ENCODE data around the gene STOX1. TPM values are rescaled to one million over a fixed set of nuclear protein-coding genes. Genes with fewer than 3 reads are reported as not detected.

Gene STOX1, protein sequence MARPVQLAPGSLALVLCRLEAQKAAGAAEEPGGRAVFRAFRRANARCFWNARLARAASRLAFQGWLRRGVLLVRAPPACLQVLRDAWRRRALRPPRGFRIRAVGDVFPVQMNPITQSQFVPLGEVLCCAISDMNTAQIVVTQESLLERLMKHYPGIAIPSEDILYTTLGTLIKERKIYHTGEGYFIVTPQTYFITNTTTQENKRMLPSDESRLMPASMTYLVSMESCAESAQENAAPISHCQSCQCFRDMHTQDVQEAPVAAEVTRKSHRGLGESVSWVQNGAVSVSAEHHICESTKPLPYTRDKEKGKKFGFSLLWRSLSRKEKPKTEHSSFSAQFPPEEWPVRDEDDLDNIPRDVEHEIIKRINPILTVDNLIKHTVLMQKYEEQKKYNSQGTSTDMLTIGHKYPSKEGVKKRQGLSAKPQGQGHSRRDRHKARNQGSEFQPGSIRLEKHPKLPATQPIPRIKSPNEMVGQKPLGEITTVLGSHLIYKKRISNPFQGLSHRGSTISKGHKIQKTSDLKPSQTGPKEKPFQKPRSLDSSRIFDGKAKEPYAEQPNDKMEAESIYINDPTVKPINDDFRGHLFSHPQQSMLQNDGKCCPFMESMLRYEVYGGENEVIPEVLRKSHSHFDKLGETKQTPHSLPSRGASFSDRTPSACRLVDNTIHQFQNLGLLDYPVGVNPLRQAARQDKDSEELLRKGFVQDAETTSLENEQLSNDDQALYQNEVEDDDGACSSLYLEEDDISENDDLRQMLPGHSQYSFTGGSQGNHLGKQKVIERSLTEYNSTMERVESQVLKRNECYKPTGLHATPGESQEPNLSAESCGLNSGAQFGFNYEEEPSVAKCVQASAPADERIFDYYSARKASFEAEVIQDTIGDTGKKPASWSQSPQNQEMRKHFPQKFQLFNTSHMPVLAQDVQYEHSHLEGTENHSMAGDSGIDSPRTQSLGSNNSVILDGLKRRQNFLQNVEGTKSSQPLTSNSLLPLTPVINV
- total RNA-seq: 0.19 and 0.32 TPM in 2 replicates

DNA sequence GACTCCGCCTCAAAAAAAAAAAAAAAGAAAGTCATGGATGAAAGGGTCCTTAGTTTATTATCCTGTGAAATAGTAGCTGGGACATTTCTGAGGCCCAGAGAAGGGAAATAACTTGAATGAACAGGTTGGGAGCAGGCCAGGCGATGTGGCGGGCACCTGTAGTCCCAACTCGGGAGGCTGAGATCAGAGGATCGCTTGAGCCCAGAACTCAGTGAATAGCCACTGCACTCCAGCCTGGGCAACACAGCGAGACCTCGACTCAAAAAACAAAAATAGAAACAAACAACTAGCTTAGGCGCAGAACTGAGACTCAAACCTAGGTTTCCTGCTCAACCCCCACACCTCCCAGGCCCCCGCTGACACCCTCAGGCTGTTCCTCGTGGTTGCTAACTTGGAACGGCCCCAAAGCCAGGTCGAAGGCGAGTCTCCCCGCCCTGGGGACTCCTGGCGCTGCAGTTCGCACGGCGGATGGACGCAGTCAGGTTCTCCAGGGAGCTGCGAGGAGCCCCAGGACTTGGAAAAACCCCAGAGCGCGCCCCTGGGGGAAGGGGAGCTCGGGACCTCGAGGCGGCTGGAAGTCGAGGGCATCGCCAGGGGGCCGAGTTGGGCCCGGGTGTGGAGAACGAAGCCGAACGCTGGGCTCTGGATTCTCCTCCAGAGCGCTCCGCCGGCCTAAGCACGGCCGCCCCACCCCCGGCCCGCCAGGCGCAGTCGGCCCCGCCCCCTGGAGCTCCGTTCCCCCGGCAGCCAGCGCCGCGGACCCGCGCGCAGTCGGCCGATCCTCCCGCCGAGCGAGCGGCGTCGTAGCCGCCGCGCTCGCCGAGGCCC is at the start of gene STOX1:
STOX1 (plus strand) TSS at position 768 of the 828 bp plus-strand sequence. CDS start 93 bp downstream, outside the sequence.

DNA sequence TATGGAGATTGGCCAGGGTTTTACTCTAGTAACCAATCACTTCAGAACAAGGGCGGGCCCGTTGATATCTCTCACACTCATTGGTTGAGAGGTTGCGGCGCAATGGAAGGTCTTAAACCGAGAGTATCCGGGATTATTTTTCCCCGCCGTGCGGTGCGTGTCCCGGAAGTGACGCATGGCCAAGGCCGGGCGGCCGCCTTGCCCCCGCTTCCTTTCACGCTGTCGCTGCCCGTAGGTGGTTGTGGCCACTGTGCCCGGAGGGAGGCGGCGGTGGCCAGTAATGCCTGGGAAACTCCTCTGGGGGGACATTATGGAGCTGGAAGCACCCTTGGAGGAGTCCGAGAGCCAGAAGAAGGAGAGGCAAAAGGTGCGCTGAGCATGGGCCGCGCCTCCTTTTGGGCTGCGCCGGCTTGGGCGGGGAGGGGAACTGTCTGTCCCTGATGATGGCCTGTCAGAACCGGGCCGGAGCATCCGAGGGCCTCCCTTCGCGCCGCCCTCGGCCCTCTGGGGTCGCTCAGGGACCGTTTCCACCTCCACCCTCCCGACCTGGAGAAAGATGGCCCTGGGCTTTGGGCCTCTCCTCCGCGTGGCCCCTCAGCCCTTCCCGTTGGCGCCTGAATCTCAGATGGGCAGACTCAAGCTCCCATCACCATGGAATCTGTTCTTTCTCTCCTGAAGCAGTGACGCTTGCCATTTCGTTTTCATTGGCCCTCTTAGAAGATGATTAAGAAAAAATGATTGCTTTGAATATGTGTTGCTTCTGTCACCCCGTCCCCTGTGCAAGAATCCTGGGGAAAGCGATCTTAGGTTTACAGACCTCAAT is 74.0 kb downstream of the STOX1 start, which contains the start of gene DDX50:
DDX50 (plus strand) TSS at position 211 of the 823 bp plus-strand sequence; CDS start at position 281, 70 bp downstream.

Other genes starting within 250 kb of the STOX1 start
- gene CCAR1, start 106.3 kb upstream of the STOX1 start, total RNA-seq: 26.2 and 32.8 TPM in 2 replicates
- 32.2 and 38.6 TPM in 2 replicates for gene DDX50, start 73.8 kb downstream of the STOX1 start, total RNA-seq
- gene DDX21, start 128.6 kb downstream of the STOX1 start, total RNA-seq: 46.5 and 99.9 TPM in 2 replicates
- 31.2 and 50.4 TPM in 2 replicates for gene KIFBP, start 161.3 kb downstream of the STOX1 start, total RNA-seq